Measurements from ENCODE around the gene MPND.

DNA sequence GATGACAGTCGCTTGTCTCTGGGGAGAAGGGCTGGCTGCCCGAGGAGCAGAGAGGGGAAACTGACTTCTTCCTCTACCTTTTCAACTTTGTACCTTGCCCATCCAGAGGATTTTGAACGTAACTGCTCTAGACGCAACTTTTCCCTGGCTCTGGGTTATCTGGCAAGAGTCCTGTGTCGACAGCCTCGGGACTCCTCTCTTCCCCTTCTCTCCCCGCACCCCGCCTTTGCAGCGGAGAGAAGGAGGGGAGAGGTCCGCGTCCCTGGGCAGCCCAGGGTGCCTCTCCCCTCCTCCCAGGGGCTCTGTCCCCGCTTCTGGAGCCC, 56.4 kb downstream of the MPND start:
- no peak for TF ChIP-seq POLR2A (IDR thresholded peaks at IDR 0.05)
- TF ChIP-seq, protein P1, sequence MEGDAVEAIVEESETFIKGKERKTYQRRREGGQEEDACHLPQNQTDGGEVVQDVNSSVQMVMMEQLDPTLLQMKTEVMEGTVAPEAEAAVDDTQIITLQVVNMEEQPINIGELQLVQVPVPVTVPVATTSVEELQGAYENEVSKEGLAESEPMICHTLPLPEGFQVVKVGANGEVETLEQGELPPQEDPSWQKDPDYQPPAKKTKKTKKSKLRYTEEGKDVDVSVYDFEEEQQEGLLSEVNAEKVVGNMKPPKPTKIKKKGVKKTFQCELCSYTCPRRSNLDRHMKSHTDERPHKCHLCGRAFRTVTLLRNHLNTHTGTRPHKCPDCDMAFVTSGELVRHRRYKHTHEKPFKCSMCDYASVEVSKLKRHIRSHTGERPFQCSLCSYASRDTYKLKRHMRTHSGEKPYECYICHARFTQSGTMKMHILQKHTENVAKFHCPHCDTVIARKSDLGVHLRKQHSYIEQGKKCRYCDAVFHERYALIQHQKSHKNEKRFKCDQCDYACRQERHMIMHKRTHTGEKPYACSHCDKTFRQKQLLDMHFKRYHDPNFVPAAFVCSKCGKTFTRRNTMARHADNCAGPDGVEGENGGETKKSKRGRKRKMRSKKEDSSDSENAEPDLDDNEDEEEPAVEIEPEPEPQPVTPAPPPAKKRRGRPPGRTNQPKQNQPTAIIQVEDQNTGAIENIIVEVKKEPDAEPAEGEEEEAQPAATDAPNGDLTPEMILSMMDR (IDR thresholded peaks at IDR 0.05) = no peak
- no peak for TF ChIP-seq EP300 (IDR thresholded peaks at IDR 0.05)
